ACC112 (cell line): ENCODE data around the gene FANCI.

Experiments used
- H2AFZ ChIP-seq: fragments of 200-600 bp; sonication (generic); one replicate; pipeline ENCODE4 v1.6.0; 2017; ENCODE audit warnings: antibody characterized with exemption, low read length; ENCODE audit not compliant: unreplicated experiment
- H3K27ac ChIP-seq: fragments of 200-600 bp; sonication (generic); 2 replicates; pipeline ENCODE4 v1.5.1; 2014; ENCODE audit warnings: low read depth, mild to moderate bottlenecking, antibody characterized with exemption, low read length, moderate library complexity
- H3K27me3 ChIP-seq: fragments of 200-600 bp; sonication (generic); 2 replicates; pipeline ENCODE4 v1.6.1; 2014; ENCODE audit warnings: mild to moderate bottlenecking, antibody characterized with exemption, low read length, moderate library complexity, mixed read lengths; ENCODE audit not compliant: insufficient read depth
- H3K36me3 ChIP-seq: fragments of 200-600 bp; sonication (generic); 2 replicates; pipeline ENCODE4 v1.6.1; 2016; ENCODE audit warnings: mild to moderate bottlenecking, antibody characterized with exemption, low read length, moderate library complexity, mixed read lengths; ENCODE audit not compliant: insufficient read depth
- H3K4me1 ChIP-seq: fragments of 200-600 bp; sonication (generic); one replicate; pipeline ENCODE4 v1.6.1; 2016; ENCODE audit warnings: low read length, mixed read lengths; ENCODE audit not compliant: insufficient read depth, unreplicated experiment, control insufficient read depth
- H3K4me3 ChIP-seq: fragments of 200-600 bp; sonication (generic); 2 replicates; pipeline ENCODE4 v1.5.1; 2014; ENCODE audit warnings: mild to moderate bottlenecking, low read depth, low read length
- H3K79me2 ChIP-seq: fragments of 200-600 bp; sonication (generic); one replicate; pipeline ENCODE4 v1.6.0; 2016; ENCODE audit warnings: low read length; ENCODE audit not compliant: control insufficient read depth, unreplicated experiment, insufficient read depth

FANCI gene

GRCh38 chr15:89201465-89202005 lies 42.2 kb upstream of the FANCI start:
- H3K36me3 ChIP-seq: no peaks in the 10 kb centered on the region
- H3K27me3 ChIP-seq: no peaks in the 10 kb centered on the region
- no peak overlapping the region for H3K27ac ChIP-seq
- peaks cover 11% of the 10 kb centered on the region for H3K4me1 ChIP-seq
- H3K79me2 ChIP-seq: no peaks in the 10 kb centered on the region
- H3K4me3 ChIP-seq: no peak overlapping the region
- H2AFZ ChIP-seq: no peak overlapping the region

- H3K36me3 ChIP-seq: no peaks in the 10 kb centered on the region
- H3K4me3 ChIP-seq: no peak overlapping the region
- no peaks in the 10 kb centered on the region for H3K27me3 ChIP-seq
- no peak overlapping the region for H2AFZ ChIP-seq
- H3K79me2 ChIP-seq: no peaks in the 10 kb centered on the region
- no peaks in the 10 kb centered on the region for H3K4me1 ChIP-seq
- H3K27ac ChIP-seq: no peak overlapping the region
These were observed 40.0 kb upstream of the FANCI start for GRCh38 chr15:89203705-89204273.

- Histone ChIP-seq H3K4me3 (no peak overlapping the region), H2AFZ (no peak overlapping the region), H3K36me3 (no peaks in the 10 kb centered on the region), H3K4me1 (no peaks in the 10 kb centered on the region), H3K27me3 (no peaks in the 10 kb centered on the region), H3K79me2 (no peaks in the 10 kb centered on the region), H3K27ac (no peak overlapping the region)
These were observed 37.7 kb upstream of the FANCI start for GRCh38 chr15:89205991-89206585.

GRCh38 chr15:89206908-89207331 lies 36.9 kb upstream of the FANCI start:
- Histone ChIP-seq H3K4me3 (peak overlapping the region; percentile 56), H3K36me3 (no peaks in the 10 kb centered on the region), H3K27ac (no peak overlapping the region), H3K79me2 (no peaks in the 10 kb centered on the region), H3K4me1 (no peaks in the 10 kb centered on the region), H2AFZ (no peak overlapping the region), H3K27me3 (no peaks in the 10 kb centered on the region)

GRCh38 chr15:89208256-89208655 lies 35.5 kb upstream of the FANCI start:
- no peaks in the 10 kb centered on the region for H3K27me3 ChIP-seq
- no peak overlapping the region for H2AFZ ChIP-seq
- no peaks in the 10 kb centered on the region for H3K36me3 ChIP-seq
- H3K4me3 ChIP-seq: no peak overlapping the region
- H3K79me2 ChIP-seq: no peaks in the 10 kb centered on the region
- no peaks in the 10 kb centered on the region for H3K4me1 ChIP-seq
- H3K27ac ChIP-seq: no peak overlapping the region

- Histone ChIP-seq H3K4me3 (no peak overlapping the region), H3K36me3 (no peaks in the 10 kb centered on the region), H3K4me1 (no peaks in the 10 kb centered on the region), H3K27ac (no peak overlapping the region), H2AFZ (no peak overlapping the region), H3K79me2 (no peaks in the 10 kb centered on the region), H3K27me3 (peaks cover 2% of the 10 kb centered on the region; the same call in 1 of the 2 replicates)
These were observed 34.7 kb upstream of the FANCI start for GRCh38 chr15:89209057-89209456.

- no peaks in the 10 kb centered on the region for H3K4me1 ChIP-seq
- H3K79me2 ChIP-seq: no peaks in the 10 kb centered on the region
- peaks cover 13% of the 10 kb centered on the region for H3K27me3 ChIP-seq
- no peak overlapping the region for H2AFZ ChIP-seq
- H3K27ac ChIP-seq: no peak overlapping the region
- no peak overlapping the region for H3K4me3 ChIP-seq
- no peaks in the 10 kb centered on the region for H3K36me3 ChIP-seq
These were observed 32.1 kb upstream of the FANCI start for GRCh38 chr15:89211678-89212170.

- Histone ChIP-seq H3K27me3 (peaks cover 37% of the 10 kb centered on the region), H3K79me2 (no peaks in the 10 kb centered on the region), H3K36me3 (no peaks in the 10 kb centered on the region), H3K27ac (no peak overlapping the region), H3K4me1 (no peaks in the 10 kb centered on the region), H2AFZ (no peak overlapping the region), H3K4me3 (no peak overlapping the region)
These were observed 28.2 kb upstream of the FANCI start for GRCh38 chr15:89215627-89216026.

GRCh38 chr15:89217031-89217430 lies 26.7 kb upstream of the FANCI start:
- H3K27ac ChIP-seq: no peak overlapping the region
- H3K4me3 ChIP-seq: no peak overlapping the region
- H3K27me3 ChIP-seq: peaks cover 37% of the 10 kb centered on the region
- H3K79me2 ChIP-seq: no peaks in the 10 kb centered on the region
- H3K36me3 ChIP-seq: no peaks in the 10 kb centered on the region
- H3K4me1 ChIP-seq: no peaks in the 10 kb centered on the region
- no peak overlapping the region for H2AFZ ChIP-seq

- Histone ChIP-seq H3K79me2 (no peaks in the 10 kb centered on the region), H3K4me1 (no peaks in the 10 kb centered on the region), H2AFZ (no peak overlapping the region), H3K36me3 (no peaks in the 10 kb centered on the region), H3K27ac (no peak overlapping the region), H3K4me3 (no peak overlapping the region), H3K27me3 (peaks cover 37% of the 10 kb centered on the region)
These were observed 25.9 kb upstream of the FANCI start for GRCh38 chr15:89217686-89218376.
